COLO668 (cell line): ENCODE results near the gene HLA-DPB1.

Source experiments
- DNase-seq: peaks from one replicate; lab custom pipeline; 2025; ENCODE audit not compliant: unreplicated experiment; lab: John Stamatoyannopoulos, UW

The HLA-DPB1 gene

DNA sequence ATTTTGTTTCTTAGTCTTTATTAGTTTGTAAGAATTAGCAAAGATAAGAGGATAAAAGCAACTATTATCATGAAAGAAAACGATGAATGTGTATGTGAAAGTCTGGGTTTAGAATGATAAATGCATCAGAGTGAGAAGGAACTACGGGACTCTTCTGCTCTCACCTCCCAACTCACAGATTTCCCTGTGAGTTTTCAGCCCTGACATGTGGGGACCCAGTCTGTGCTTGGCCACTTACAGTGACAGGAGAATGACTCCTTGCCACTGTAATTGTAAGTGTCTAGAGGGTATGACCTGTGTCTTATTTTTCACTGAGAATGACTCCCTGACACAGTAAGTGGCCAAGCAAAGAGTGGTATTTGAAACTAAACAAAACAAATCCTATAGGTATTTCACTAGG, 4.9 kb upstream of the HLA-DPB1 start:
- no peak for DNase-seq

DNA sequence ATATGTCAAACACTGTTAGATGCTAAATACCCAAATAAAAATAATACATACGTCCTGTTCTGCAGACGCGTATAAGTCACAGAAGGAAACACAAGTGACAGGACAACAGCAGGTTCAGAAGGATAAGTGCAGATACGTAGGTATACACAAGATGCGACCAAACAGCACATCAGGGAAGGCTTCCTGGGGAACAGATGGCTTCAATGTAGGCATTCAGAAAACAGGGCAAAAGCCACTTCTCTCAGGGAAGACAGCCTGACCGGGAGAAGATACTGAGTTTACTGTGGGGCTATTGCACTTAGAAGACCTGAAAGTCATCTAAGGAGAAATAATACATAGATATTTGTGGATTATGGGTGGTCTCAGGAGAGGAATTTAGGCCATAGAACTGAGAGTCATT, 4.2 kb upstream of the HLA-DPB1 start:
- no peak for DNase-seq

DNA sequence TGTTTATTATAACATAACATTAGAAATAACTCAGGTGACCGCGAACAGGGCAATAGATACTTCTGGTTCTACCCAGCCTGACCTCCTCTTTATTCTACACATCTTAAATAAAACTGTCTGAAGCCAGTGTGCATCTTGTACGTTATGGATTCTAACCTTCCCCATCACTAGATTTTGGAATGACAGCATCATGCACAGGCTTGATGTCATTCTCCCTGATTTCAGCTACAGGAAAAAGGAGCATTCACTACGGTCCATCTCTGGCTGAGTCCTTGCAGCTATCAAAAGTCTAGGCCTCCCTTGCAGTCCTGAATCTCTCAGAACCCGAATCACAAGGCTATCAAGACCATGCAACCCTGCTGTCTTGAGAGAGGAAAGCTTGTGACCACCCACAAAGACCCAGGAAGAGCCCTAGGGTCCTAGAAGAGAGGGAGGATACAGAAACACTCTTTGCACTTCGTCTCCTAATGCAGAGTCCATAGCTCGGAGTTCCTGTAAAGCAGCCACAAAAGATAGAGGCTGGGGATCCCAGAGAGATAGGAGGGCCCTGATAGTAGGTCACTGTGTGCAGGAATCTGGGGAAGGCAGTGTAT, 3.2 kb upstream of the HLA-DPB1 start:
- no peak for DNase-seq

DNA sequence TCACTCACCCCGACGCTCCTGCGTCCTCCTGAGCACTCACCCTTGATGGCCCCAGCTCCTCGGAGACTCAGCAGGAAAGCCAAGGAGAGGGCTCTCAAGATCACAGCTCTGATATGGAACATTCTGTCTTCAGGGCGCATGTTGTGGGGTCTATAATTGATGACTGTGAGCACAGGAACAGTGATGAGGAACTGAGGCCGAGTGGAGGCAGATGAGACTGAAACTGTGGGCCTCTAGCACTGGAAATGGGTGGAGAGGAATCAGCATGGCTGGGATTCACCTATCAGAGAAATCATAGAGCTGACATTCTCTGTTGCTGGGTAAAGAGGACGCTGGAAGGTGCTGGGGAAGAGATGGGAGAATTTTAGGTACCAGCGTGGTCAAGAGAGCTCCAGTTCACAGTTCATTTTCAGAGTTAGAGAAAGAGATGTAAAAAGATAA, 2.3 kb upstream of the HLA-DPB1 start, which contains the start of gene HLA-DPA1:
TSS of gene HLA-DPA1 (minus strand) at position 219 of the 441 bp plus-strand sequence.
- DNase-seq = no peak

DNA sequence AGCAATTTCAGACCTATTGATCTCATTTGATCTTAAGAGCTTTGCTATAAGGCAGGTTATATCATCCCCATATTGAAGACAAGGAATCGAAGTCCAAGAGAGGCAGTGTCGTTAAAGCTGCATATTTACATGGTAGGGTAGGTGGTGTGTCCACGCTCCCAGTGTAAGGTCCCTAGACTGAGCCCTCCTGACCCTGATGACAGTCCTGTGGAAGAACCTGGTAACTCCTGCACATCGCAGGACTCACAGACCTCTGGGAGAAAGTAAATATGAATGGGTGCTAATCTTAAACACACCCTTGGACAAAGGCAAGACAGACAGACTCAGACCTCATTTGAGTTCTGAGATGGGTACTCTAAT, 602 bp upstream of the HLA-DPB1 start:
- no peak for DNase-seq

DNA sequence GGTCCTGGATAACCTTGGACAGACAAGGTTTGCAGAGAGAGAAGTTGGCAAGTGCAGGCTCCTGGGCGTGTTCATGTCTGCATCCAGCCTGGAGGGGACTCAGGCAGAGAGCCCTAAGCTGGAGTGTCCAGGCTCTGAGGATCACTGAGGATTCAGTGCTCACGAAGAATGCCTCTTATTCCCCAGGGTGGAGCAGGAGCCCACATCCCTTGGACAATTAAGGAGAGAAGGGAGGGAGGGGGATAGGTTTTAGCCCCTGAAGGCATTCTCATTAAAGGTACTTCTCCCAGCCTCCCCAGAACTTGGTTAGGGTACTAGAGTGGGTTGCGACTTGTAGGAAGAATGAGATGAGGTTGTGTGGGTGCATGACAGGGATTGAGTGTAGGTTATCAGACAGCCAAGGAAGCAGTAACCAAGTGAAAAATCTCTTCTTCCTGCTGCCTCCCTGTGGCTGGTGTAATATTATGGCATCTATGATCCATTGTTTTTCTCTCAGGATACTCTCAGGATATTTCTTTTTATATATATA, 680 bp downstream of the HLA-DPB1 start:
- DNase-seq = no peak

DNA sequence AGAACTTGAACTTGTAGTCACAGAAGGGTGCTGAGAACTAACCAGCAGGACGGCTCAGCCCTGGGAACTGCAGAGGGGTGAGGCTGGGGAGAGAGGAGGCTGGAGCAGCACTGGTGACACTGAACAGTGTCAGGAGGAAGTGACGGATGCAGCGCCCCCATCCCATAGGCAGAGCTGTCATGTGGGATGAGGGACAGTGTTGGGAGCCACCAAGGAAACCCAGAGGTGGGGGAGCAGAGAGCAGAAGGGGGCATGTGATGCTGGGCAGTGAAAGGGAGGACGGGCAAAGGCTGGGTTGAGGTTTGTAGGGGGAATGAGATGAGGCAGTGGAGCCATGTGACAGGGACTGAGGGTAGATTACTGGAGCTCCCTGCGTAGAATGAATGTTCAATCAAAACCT, 2.1 kb downstream of the HLA-DPB1 start:
- DNase-seq = no peak

DNA sequence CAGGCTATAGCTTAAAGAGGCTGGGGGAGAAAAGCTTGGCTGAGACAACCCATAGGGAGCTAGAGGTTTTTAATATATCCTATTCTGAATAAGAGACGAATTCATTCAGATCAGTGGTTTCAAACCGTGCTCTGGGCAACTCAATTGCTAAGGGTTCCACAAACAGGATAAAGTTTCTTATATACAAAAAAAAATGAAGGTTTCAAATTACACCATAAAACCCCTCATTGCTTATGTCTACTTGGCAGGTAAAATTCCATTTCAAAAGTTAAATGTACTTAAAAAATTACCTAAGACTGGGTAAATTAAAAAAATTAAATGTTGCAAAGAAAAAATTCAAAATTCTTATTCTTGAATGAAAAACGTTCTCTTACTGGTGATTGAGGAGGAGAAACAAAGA, 2.7 kb downstream of the HLA-DPB1 start:
- no peak for DNase-seq

DNA sequence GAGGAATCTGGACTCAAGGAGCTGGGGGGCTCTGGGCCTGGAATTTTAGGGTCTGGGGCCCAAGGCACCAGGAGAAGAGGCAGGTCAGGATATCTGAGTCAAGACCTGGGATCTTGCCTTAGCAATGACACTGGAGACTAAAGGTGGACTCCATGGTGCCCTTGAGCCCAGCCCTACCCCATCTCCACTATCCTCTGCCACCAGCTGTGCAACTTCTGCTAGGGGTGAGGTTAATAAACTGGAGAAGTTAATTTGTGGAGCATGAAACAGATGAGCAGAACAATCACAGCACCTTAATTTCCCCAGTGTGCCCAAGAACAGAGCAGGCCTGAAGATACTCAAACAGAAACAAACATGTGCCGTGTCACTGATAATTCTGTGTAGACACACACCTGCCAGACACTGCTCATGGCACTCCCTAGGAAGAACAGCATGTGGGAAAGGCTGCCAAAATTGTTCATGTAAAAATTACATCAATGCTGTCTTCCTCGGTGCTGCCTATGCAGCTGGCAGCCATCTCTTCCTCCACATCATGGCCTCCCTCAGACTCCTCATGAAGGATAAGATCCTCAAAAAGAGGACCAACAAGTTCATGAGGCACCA, 3.2 kb downstream of the HLA-DPB1 start:
- DNase-seq = no peak

DNA sequence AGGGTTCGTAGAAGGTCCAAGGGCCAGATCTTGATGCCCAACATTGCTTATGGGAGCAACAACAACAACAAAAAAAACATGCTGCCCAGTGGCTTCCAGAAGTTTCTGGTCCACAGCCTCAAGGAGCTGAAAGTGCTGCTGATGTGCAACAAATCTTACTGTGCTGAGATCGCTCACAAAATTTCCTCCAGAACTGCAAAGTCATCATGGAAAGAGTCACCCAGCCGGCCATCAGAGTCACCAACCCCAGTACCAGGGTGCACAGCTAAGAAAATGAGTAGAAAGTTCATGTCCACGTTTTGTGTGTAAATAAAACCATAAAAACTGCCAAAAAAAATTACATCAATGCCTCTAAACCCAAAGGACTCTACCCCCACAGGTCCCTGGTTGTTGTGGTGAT, 3.8 kb downstream of the HLA-DPB1 start:
- no peak for DNase-seq

DNA sequence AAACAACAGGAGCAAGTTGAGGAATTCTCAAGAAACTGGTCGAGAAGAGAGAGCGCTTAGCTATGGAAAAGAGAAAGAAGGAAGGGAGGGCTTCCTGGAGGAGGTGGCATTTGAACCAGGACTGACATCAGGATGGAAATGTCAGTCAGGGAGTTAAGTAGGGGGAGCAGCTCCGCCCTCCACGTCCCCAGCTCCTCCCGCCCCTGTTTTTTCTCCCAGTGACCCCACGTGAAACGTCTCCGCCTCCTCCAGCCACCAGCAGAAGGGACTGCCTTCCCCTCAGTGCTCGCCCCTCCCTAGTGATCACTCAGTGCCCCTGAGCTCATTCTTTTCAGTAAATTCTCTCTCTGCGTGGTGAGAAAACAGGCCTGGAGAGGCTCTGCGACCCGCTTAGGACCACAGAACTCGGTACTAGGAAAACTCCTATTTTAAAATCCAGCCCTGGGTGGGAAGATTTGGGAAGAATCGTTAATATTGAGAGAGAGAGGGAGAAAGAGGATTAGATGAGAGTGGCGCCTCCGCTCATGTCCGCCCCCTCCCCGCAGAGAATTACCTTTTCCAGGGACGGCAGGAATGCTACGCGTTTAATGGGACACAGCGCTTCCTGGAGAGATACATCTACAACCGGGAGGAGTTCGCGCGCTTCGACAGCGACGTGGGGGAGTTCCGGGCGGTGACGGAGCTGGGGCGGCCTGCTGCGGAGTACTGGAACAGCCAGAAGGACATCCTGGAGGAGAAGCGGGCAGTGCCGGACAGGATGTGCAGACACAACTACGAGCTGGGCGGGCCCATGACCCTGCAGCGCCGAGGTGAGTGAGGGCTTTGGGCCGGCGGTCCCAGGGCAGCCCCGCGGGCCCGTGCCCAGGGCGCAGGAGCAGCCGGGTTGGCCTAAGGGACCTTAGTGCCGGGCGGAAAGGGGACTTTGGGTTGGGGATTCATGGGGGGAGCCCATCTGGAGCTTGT, 4.6 kb downstream of the HLA-DPB1 start:
- DNase-seq = no peak

DNA sequence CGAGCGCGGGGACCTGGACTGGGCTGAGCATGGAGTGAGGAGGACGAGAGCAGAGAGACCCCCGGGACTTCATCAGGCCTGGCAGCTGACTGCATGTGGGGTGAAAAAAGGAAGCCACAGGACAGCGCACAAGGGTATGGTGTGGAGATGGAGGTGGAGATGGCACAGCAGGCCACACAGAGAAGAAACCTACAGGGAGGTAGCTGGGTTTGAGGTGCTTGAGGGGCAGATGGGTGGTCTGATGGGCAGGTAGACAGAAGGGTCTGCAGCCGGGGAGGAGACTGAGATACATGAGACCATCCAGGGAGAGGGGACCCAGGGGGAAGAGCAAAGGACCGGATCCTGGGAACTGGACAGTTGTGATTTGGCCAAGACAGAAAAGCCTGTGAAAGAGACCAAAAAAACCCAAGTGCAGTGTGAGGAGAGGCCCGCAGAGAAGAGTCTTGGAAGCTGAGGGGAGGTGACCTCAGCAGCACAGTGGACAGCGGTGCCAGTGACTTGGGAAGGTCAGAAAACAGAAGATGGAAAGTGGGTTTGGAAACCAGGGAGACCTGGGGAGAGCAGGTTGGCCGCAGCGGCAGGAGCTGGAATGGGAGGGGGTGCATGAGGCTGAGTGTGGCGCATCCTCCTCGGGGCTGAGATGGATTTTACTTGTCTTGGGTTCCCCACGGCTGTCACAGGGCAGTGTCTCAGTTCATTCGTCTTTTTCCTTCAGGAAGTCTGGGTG, 5.5 kb downstream of the HLA-DPB1 start:
- no peak for DNase-seq

DNA sequence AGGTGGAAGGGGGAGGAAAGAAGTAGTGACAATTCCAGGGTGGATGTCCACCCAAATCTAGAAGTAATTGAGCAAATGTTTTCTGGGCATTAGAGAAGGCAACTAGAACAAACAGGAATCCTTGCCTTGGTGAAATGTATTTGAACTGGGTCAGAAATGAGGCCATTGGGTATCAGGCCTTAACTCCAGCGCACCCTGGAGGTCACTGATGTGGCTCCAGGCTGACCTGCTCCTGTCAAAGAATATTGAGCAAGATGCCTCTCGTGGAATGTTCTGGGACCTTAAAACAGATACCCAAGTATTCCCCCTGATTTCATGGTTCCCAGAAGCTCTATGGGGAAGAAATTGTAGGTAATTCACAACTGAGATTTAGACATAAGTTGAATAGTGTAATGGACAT, 6.9 kb downstream of the HLA-DPB1 start:
- DNase-seq = no peak

DNA sequence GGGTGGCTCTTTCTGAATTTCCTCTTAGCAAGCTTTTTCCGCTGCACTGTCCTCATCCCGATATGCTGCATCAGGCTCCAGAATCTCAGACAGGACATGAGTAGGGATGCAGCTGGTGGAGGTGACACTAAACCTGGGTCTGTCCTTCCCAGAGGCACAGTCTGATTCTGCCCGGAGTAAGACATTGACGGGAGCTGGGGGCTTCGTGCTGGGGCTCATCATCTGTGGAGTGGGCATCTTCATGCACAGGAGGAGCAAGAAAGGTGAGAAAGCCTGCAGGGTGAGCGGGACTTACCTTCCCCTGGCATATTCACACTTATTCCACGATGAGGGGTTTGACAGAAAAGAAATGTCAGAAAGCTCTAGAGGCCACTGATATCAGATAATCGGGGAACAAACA, 9.8 kb downstream of the HLA-DPB1 start:
- no peak for DNase-seq

DNA sequence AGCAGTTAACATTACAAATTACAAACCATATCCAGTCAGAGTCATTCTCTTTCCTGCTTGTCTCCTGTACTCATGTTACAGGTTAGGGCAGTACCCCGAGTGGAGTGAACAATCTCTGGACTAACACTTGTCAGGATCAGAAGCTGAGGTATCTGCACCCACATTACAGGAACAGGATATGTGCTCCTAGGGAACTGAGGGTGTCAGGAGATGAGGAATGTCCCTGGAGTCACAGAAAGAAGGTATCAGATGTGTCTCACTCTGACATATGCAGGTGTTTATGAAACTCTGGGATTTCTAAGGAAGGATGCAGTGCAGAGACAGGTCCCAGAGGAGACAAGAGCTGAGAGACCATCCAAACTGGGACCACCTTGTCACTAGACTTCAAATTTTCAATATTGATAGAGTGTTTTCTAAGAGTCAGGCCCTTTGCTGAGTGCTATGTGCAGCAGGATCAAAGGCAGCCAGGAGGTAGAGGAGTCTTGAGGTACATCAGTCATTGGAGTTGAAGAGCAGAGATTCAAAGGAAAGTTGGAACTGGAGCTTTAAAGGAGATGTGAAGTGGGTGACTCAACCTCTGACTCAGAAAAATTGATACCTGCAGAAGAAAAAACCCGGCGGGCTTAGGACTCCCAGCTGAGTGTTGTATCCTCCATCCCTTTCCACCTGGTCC, 12.6 kb downstream of the HLA-DPB1 start:
- DNase-seq = no peak

DNA sequence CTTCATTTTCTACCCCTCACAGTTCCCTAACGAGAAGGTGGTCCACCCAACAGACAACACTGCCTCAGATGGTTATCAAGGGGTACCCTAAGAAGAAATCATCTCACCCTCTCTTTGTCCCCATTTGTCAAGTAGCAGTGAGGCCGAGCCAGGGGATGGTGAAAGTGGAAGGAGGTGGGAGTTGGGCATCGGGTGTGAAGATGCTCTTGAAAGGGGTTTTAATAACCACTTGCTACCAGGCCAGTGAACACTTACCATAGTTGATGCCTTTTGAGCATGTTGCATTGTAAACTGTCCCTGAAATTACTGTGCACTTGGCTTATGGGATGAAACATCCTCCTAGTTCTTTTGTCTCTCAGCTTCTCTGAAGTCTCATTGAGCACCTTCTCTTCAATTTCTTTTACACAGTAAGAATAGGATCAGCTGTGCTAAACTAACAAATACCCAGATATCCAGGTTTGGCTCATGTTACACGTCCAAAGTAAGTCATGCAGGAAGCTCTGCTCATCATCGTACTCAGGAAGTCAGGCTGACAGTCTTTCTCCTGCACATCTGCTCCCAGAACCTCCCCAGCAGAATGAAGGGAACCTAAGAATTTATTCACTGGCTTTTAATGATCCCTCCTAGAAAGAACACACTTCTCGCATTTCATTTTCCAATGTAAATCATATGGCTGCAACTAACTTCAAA, 13.3 kb downstream of the HLA-DPB1 start:
- no peak for DNase-seq

DNA sequence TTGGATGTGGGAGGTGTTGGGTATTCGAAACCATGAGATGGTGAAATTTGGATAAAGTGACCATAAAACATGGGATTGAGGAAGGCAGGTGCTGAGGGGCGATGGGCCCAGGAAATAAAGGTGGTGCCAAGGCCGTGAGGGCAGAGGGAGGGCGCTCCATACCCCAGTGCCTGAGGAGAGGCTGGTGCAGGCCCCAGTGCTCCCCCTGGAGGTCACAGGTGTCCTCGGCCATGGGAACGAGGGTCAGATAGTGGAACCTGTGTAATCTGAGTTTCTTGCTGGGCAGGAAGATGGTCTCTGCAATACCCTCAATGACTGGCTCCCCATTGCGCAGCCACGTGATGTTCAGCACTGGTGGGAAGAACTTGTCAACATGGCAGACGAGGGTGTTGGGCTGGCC, 16.2 kb downstream of the HLA-DPB1 start:
- peak; percentile 4 for DNase-seq

DNA sequence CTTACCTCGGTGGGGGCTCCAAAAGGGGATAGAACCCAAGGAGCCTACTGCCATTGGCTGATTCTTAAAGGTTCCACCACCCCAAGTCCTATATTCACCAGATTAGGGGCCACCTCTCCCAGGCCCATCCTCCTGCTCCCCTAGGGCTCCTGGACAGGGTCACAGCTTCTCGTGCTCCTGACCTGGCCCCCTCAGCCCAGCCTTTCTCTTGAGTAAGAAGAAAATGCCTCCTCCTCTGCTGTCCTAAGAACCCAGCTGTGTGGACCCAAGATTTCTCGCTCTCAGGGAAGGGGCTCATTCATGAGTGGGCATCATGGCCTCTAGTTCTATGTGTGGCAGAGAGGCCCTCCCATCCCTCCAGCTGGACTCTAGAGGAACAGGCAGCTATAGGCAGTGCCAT, 16.6 kb downstream of the HLA-DPB1 start:
- no peak for DNase-seq

DNA sequence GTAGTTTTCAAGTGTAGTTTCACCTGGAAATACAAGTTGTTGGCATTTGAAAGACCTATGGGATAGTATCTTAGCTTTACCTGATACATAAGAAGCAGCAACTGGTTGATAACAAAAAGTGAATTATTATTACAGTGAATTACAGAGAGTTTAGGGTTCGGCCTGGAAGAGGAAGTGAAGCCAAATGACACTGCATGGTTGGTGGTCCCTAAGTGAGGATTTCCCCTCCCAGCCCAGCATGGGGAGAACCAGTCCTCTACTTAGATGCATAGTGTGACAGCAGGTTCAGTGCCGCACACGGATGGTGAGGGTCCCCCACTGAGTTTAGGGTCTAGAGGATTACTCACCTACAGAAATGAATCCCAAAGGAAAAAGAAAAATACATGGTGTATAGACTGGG, 18.1 kb downstream of the HLA-DPB1 start:
- no peak for DNase-seq

DNA sequence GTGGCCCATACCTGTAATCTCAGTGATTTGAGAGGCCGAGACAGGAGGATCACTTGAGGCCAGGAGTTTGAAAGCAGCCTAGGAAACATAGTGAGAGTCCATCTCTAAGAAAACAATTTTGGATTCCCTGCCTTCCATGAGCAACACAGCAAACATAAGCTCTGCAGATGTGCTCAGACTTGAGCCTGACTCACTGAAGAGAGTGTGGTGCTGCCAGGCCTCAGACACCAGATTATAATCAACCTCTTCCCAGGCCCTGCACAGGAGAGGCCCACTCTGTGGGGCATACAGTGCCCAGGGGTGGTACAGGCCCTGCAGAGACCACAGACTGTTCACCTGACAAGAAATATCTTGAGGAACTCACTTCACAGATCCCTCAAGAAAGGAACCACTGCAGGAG, 19.9 kb downstream of the HLA-DPB1 start:
- no peak for DNase-seq
